ENCODE data around the gene TM9SF3.

GRCh38 chr10:96585736-96586418, 935 bp downstream of the TM9SF3 start:
- TF ChIP-seq CTCF (IDR thresholded peaks at IDR 0.05), result no peak
- no peak for TF ChIP-seq POLR2A (IDR thresholded peaks at IDR 0.05)
